GM04504 (cell line): ENCODE results near the gene HES4.
"Not testable (repeated sequence)": the region's sequence is repeated elsewhere in the genome, so short reads cannot be mapped to it uniquely, and the experiment has no call there.

Source experiments
- DNase-seq: peaks from one replicate; pipeline ENCODE4 v3.0.0-alpha.2; 2012; ENCODE audit warnings: low read depth

The HES4 gene

GRCh38 chr1:1017397-1018320 lies 17.8 kb upstream of the HES4 start:
- not testable (repeated sequence) for DNase-seq

GRCh38 chr1:1014799-1015681 lies 15.1 kb upstream of the HES4 start:
- DNase-seq: no peak

GRCh38 chr1:1013922-1014648 lies 14.2 kb upstream of the HES4 start:
- DNase-seq: no peak

- peak; percentile 77 for DNase-seq
Observed at GRCh38 chr1:1013105-1013921, 13.4 kb upstream of the HES4 start, which contains the start of gene ISG15. Gene ISG15, plus strand, starts transcription at chr1:1013497. Its CDS starts 77 bp downstream, at chr1:1013574.

- not testable (repeated sequence) for DNase-seq
Observed at GRCh38 chr1:1012736-1013104, 12.8 kb upstream of the HES4 start.

GRCh38 chr1:1011396-1011949 lies 11.6 kb upstream of the HES4 start:
- no peak for DNase-seq

- not testable (repeated sequence) for DNase-seq
Observed at GRCh38 chr1:1010131-1010530, 10.2 kb upstream of the HES4 start.

GRCh38 chr1:1006305-1007159 lies 6.6 kb upstream of the HES4 start:
- DNase-seq: no peak

GRCh38 chr1:1005774-1006304 lies 5.9 kb upstream of the HES4 start:
- DNase-seq: no peak

GRCh38 chr1:1004780-1005697 lies 5.1 kb upstream of the HES4 start:
- DNase-seq: no peak

GRCh38 chr1:1004420-1004779 lies 4.5 kb upstream of the HES4 start:
- no peak for DNase-seq

GRCh38 chr1:1003618-1004419 lies 3.9 kb upstream of the HES4 start:
- no peak for DNase-seq

- DNase-seq: no peak
Observed at GRCh38 chr1:1001057-1001783, 1.3 kb upstream of the HES4 start.

- DNase-seq: no peak
Observed at GRCh38 chr1:1000357-1001056, 610 bp upstream of the HES4 start.

- DNase-seq: no peak
Observed at GRCh38 chr1:998995-999724, 737 bp downstream of the HES4 start.

- no peak for DNase-seq
Observed at GRCh38 chr1:998745-998994, 1.2 kb downstream of the HES4 start.
